H1 (cell line): ENCODE data around the gene ANO2.

Experiments
- ATF3 ChIP-seq: IDR thresholded peaks from 2 replicates; pipeline ENCODE4 v1.6.1; 2011; ENCODE audit warnings: low read depth, mild to moderate bottlenecking, low read length; ENCODE audit not compliant: insufficient read depth
- EP300 ChIP-seq, 2 experiments: IDR thresholded peaks; 1 replicate in 1 of 2; 2 replicates in 1 of 2; pipeline ENCODE4 v1.6.1; 2011 to 2012; ENCODE audit warnings: low read depth in 2 of 2, low read length in 2 of 2, mild to moderate bottlenecking in 2 of 2, borderline replicate concordance in 1 of 2, inconsistent platforms in 1 of 2, moderate library complexity in 1 of 2
- POLR2AphosphoS5 ChIP-seq: IDR thresholded peaks from 2 replicates; pipeline ENCODE4 v1.6.1; 2011; ENCODE audit warnings: low read depth, low read length
- RAD21 ChIP-seq, 2 experiments: IDR thresholded peaks in 1 of 2; conservative IDR thresholded peaks in 1 of 2; 2 replicates each; pipeline ENCODE4 v1.6.1; 2011; ENCODE audit warnings: low read depth in 2 of 2, low read length in 2 of 2, improper control_type of control experiment in 1 of 2, inconsistent platforms in 1 of 2, mild to moderate bottlenecking in 1 of 2, moderate library complexity in 1 of 2
- SIX5 ChIP-seq: IDR thresholded peaks from 2 replicates; pipeline ENCODE4 v1.6.1; 2011; ENCODE audit warnings: mild to moderate bottlenecking, low read depth, low read length
- SUZ12 ChIP-seq: fragments of 200-600 bp; sonication (generic); IDR thresholded peaks from 2 replicates; pipeline ENCODE4 v1.6.1; 2012; ENCODE audit warnings: mild to moderate bottlenecking, inconsistent platforms, low read length, moderate library complexity, mixed read lengths
- TEAD4 ChIP-seq: IDR thresholded peaks from 2 replicates; pipeline ENCODE4 v1.6.1; 2012; ENCODE audit warnings: low read depth, low read length, inconsistent platforms, mixed read lengths
- TF ChIP-seq, protein P1 (sequence below), 3 experiments: IDR thresholded peaks; 1 replicate in 2 of 3; 2 replicates in 1 of 3; pipeline versions ENCODE4 v1.5.1 to v1.6.1; 2011; ENCODE audit warnings: low read length in 3 of 3, mild to moderate bottlenecking in 3 of 3, inconsistent platforms in 2 of 3, low read depth in 1 of 3, moderate library complexity in 1 of 3; ENCODE audit not compliant: insufficient read depth in 1 of 3; ENCODE audit errors: control extremely low read depth in 1 of 3

GRCh38 chr12:5916785-5917290 is 28.2 kb downstream of the ANO2 start:
- no peak for TF ChIP-seq ATF3
- TF ChIP-seq, protein P1, sequence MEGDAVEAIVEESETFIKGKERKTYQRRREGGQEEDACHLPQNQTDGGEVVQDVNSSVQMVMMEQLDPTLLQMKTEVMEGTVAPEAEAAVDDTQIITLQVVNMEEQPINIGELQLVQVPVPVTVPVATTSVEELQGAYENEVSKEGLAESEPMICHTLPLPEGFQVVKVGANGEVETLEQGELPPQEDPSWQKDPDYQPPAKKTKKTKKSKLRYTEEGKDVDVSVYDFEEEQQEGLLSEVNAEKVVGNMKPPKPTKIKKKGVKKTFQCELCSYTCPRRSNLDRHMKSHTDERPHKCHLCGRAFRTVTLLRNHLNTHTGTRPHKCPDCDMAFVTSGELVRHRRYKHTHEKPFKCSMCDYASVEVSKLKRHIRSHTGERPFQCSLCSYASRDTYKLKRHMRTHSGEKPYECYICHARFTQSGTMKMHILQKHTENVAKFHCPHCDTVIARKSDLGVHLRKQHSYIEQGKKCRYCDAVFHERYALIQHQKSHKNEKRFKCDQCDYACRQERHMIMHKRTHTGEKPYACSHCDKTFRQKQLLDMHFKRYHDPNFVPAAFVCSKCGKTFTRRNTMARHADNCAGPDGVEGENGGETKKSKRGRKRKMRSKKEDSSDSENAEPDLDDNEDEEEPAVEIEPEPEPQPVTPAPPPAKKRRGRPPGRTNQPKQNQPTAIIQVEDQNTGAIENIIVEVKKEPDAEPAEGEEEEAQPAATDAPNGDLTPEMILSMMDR (IDR thresholded peaks at IDR 0.05; ENCODE audit: control extremely low read depth in 1 of 3, insufficient read depth in 1 of 3, low read depth in 1 of 3, low read length in 3 of 3), result no peak
- no peak for TF ChIP-seq RAD21 (IDR thresholded peaks at IDR 0.05 in 1 of 2, conservative IDR thresholded peaks at IDR 0.05 in 1 of 2; ENCODE audit: low read depth in 2 of 2, low read length in 2 of 2)
- no peak for TF ChIP-seq TEAD4
- no peak for TF ChIP-seq SUZ12
- TF ChIP-seq EP300 (IDR thresholded peaks at IDR 0.05; ENCODE audit: borderline replicate concordance in 1 of 2, low read depth in 2 of 2, low read length in 2 of 2), result no peak
- no peak for TF ChIP-seq SIX5
- no peak for TF ChIP-seq POLR2AphosphoS5
